OCI-LY1 (cell line): ENCODE results near the gene FYN.

Experiments used
- EZH2 ChIP-seq: fragments of 200-600 bp; sonication (generic), shearing (Covaris generic); IDR thresholded peaks from 2 replicates; pipeline ENCODE4 v1.8.0; 2017; ENCODE audit warnings: borderline replicate concordance, mixed run types, mild to moderate bottlenecking, antibody characterized with exemption, low read length, moderate library complexity, mixed read lengths
- TF ChIP-seq, protein P1 (sequence below): fragments of 200-600 bp; sonication (generic), shearing (Covaris generic); IDR thresholded peaks from 2 replicates; pipeline ENCODE4 v1.5.1; 2017; ENCODE audit warnings: mild to moderate bottlenecking, antibody characterized with exemption, low read length, moderate library complexity, mixed read lengths

DNA sequence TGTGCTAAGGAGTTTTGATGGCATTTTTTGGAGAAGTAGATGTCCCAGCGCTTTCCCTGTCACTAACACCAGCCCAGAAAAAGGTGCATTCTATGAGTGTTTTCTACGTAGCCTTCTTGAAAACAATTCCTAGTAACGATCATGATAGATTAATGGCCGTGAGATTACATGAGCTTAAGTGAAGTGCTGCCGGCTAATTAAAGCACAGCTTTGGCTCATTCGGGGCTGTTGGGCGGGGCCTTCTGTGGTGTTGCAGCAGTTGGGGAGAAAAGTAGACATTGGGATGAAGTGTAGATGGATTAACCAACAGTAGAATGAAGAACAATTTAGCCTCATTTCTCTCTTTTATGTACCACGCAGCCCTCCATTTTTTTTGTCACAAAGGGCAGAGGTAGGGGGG is 246.8 kb downstream of the FYN start:
- TF ChIP-seq, protein P1, sequence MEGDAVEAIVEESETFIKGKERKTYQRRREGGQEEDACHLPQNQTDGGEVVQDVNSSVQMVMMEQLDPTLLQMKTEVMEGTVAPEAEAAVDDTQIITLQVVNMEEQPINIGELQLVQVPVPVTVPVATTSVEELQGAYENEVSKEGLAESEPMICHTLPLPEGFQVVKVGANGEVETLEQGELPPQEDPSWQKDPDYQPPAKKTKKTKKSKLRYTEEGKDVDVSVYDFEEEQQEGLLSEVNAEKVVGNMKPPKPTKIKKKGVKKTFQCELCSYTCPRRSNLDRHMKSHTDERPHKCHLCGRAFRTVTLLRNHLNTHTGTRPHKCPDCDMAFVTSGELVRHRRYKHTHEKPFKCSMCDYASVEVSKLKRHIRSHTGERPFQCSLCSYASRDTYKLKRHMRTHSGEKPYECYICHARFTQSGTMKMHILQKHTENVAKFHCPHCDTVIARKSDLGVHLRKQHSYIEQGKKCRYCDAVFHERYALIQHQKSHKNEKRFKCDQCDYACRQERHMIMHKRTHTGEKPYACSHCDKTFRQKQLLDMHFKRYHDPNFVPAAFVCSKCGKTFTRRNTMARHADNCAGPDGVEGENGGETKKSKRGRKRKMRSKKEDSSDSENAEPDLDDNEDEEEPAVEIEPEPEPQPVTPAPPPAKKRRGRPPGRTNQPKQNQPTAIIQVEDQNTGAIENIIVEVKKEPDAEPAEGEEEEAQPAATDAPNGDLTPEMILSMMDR: no peak
- no peak for TF ChIP-seq EZH2
